ES-I3 (cell line): Measurements from ENCODE around the gene CDK18.

ENCODE experiments used
- H3K36me3 ChIP-seq: 2 replicates; pipeline ENCODE4 v1.6.1; 2013; ENCODE audit warnings: mild to moderate bottlenecking, low read length, control low read depth, moderate library complexity; ENCODE audit not compliant: insufficient read depth
- H3K4me1 ChIP-seq: 2 replicates; pipeline ENCODE4 v1.6.1; 2013; ENCODE audit warnings: mild to moderate bottlenecking, control low read depth, low read length; ENCODE audit not compliant: insufficient read depth
- H3K9ac ChIP-seq: 2 replicates; pipeline ENCODE4 v1.6.1; 2013; ENCODE audit warnings: low read depth, mild to moderate bottlenecking, low read length, moderate library complexity
- H3K9me3 ChIP-seq: 2 replicates; pipeline ENCODE4 v1.6.1; 2013; ENCODE audit warnings: mild to moderate bottlenecking, low read length, moderate library complexity; ENCODE audit not compliant: control insufficient read depth, insufficient read depth

CDK18 gene

DNA sequence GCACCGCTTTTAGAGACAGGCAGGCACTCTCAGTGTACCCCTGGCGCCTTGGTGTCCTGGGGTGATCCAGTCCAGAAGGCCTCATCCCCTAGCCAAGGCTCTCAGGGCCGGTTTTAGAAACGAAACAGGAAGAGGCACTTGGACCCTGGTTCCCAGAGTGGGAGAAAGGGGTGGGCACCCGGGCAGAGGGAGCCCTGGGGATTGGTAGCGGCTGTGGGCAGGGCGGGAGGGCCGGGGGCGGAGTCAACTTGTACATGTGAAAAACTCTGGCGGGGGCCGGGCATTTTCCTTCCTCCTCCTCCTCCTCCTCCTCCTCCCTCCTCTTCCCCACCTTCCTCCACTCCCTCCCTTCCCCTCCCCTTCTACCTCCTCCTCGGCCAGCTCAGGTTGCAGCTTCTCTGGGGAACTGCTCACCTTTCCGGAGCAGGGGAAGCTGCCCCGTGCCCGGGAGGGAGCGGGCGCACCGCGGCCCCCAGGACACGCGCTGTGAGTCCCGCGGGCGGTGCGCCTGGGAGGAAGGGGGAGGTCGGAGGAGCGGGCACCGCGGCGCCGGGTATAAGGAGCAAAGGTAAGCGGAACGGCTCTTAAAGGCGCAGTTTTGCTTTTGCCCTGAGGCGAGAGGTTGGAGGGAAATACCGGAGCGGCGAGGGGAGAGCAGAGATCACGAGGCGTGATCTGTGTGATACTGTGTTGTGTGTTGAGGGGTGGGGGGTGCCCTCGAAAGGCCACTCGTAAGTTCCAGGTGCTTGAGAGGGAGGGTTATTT is at the start of gene CDK18:
CDK18 (plus strand) TSS at position 359 of the 765 bp plus-strand sequence. CDS start 18,499 bp downstream, outside the sequence.
- peaks cover 35% of the 10 kb centered on the region for H3K4me1 ChIP-seq
- H3K9me3 ChIP-seq = no peaks in the 10 kb centered on the region
- peak within 1 kb of the TSS; percentile 74 for H3K9ac ChIP-seq
- no peaks in the 10 kb centered on the region; the same call in 1 of the 2 replicates for H3K36me3 ChIP-seq

DNA sequence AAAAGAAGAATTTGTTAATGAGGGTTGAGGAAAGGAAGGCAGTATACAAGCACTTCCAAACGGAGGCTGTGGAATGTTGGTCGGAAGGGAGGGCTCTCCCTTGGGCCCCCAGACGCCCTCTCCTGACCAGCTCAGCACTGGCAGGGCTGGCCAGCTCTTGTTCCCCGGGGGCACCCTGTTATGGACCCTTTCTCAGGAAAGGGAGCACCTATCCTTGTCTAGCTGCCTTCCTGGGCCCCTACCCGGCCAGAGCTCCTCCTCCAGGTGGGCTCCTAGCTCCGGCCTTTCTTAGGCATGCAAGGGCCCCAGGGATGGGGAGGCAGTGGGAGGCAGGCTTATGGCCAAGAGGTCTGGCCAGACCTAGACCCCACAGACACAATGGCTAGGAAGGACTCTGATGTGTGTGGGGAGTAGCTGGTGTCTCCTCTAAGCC is 49.5 kb upstream of the CDK18 start:
- Histone ChIP-seq H3K36me3 (peaks cover 2% of the 10 kb centered on the region; the same call in 1 of the 2 replicates), H3K4me1 (peaks cover 37% of the 10 kb centered on the region), H3K9ac (peak overlapping the region; percentile 80; the same call in 1 of the 2 replicates), H3K9me3 (no peaks in the 10 kb centered on the region)

DNA sequence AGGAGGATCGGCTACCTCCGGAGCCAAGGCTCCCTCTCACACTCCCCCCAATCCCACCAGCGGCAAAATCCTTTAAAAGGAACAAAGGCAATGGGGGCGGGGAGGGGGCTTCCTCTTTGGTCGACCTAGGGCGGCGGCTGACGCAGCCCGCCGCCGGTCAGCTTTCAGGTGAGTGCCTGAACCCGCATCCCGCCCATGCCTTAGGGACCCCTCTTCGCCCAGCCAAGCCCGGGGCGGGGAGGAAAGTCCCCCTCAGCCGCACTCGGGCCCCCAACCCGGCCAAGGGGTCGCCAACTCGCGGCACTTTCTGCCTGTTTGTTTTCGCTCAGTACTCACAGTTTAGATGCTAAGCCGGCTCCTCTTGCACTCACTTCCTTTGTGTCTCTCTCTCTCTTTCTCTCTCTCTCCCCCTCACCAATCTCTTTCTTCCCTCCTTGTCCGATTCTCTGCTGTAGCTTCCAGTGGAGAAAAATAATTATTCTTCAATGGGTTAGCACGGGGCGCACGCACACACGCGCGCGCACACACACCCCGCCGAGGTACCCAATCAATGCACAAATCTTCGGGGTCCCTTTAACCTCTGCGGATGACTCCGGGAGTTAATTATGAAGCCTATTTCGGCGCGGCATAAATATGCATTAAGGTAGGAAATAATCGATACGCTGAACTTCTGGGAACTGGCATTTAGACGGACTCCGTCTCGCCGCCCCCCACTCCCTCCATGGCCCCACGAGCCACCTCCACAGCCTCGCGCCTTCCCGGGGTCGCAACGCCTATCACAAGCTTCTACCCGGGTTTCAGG is 48.7 kb upstream of the CDK18 start, which contains the start of gene BLACAT1:
BLACAT1 (minus strand) TSS at position 465 of the 802 bp plus-strand sequence.
- Histone ChIP-seq H3K9ac (peak within 1 kb of the TSS; percentile 80), H3K9me3 (no peaks in the 10 kb centered on the region), H3K4me1 (peaks cover 32% of the 10 kb centered on the region), H3K36me3 (peaks cover 2% of the 10 kb centered on the region; the same call in 1 of the 2 replicates)

DNA sequence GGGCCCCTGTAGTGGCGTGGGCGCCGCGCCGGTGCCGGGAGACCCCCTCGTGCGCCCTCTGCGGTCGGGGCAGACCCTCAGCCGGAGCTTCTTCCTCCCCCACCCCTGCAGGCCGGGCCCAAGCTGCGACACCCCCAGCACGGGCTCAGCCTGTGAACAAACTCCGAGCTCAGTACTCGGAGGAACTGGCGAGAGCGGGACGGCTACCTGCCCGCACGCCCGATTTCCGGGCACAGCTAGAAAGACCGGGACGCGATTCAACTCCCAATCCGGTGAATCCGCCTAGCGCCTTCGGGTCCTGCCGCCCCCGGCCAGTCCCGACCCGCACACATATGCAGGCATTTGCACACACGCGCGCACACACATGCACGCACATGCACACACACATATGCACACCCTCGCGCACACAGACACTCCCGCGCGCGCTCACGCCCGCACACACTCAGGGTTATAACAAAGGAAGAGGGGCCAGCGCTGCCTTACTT is 48.0 kb upstream of the CDK18 start:
- Histone ChIP-seq H3K9ac (peak overlapping the region; percentile 80), H3K36me3 (peaks cover 2% of the 10 kb centered on the region; the same call in 1 of the 2 replicates), H3K9me3 (no peaks in the 10 kb centered on the region), H3K4me1 (peaks cover 26% of the 10 kb centered on the region)

- no peaks in the 10 kb centered on the region for H3K9me3 ChIP-seq
- peaks cover 2% of the 10 kb centered on the region; the same call in 1 of the 2 replicates for H3K36me3 ChIP-seq
- H3K9ac ChIP-seq = peak overlapping the region; percentile 80
- peaks cover 21% of the 10 kb centered on the region for H3K4me1 ChIP-seq
Observed at GRCh38 chr1:205456868-205457745, 47.4 kb upstream of the CDK18 start.

- no peak overlapping the region for H3K9ac ChIP-seq
- no peaks in the 10 kb centered on the region for H3K9me3 ChIP-seq
- no peaks in the 10 kb centered on the region for H3K36me3 ChIP-seq
- peaks cover 6% of the 10 kb centered on the region for H3K4me1 ChIP-seq
Observed at GRCh38 chr1:205458777-205459566, 45.5 kb upstream of the CDK18 start.

- H3K4me1 ChIP-seq = no peaks in the 10 kb centered on the region
Observed at GRCh38 chr1:205465392-205465791, 39.1 kb upstream of the CDK18 start.

GRCh38 chr1:205466595-205467220 is 37.8 kb upstream of the CDK18 start:
- Histone ChIP-seq H3K4me1 (no peaks in the 10 kb centered on the region), H3K36me3 (no peaks in the 10 kb centered on the region), H3K9me3 (no peaks in the 10 kb centered on the region), H3K9ac (no peak overlapping the region)

More at GRCh38 chr1:205465392-205465791, 39.1 kb upstream of the CDK18 start:
- Histone ChIP-seq H3K36me3 (no peaks in the 10 kb centered on the region), H3K9me3 (no peaks in the 10 kb centered on the region), H3K9ac (no peak overlapping the region)

GRCh38 chr1:205470131-205470530 is 34.3 kb upstream of the CDK18 start:
- H3K36me3 ChIP-seq = no peaks in the 10 kb centered on the region
- no peak overlapping the region for H3K9ac ChIP-seq
- H3K9me3 ChIP-seq = no peaks in the 10 kb centered on the region
- peaks cover 5% of the 10 kb centered on the region for H3K4me1 ChIP-seq

DNA sequence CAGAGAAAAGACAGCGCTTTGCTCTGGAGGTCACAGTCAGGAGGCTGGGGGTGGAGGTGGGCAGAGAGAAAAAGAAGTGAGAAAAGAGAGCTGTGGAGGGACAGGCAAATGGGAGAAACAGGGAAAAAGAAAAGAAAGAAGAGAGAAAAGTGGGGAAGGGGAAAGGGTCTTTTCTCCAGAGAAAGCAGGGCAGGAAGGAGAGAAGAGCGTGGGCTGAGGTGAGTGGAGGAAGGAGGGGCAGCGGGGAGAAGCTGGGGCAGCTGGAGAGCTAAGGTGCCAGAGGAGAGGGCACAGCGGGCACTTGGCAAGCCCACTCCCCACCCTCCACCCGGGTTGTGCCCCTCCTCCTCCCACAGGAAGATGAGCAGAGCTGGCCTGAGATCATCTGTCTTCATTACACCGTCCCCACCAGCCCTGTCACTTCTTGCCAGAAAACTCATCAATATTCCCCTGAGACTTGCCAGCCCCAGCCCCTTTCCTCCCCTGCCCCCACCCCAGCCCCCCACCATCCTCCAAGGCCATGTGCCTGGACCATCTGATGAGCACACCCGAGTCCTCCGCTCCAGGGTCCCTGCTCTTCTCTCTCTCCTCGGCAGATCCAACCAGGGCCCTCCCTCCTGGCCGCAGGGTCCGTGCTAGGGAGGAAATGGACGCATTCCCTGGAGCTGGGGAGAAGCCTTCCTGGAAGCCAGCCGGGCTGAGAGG is 31.6 kb upstream of the CDK18 start:
- H3K9ac ChIP-seq = peak overlapping the region; percentile 28; the same call in 1 of the 2 replicates

DNA sequence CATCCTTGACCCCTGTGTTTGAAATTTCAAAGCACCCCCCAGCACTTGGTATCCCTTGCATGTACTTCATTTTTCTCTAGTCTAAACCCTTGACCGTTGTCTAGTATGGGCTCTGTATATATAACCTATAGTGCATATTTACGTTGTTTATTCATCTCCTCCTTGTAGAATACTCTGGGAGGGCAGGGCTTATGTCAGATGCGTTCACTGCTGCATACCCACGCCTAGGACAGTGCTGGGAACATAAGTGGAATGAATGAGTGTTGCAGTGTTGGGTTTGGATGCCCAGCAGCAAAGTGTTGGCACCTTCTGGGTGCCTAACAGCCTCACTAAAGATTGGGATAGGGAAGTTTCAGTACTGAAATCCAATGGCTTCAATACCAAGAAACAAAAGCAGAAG is 31.0 kb upstream of the CDK18 start:
- H3K9ac ChIP-seq = no peak overlapping the region
- peaks cover 24% of the 10 kb centered on the region for H3K4me1 ChIP-seq

More for the DNA sequence above, 31.6 kb upstream of the CDK18 start:
- Histone ChIP-seq H3K4me1 (peaks cover 22% of the 10 kb centered on the region), H3K9me3 (peaks cover 8% of the 10 kb centered on the region), H3K36me3 (no peaks in the 10 kb centered on the region)

GRCh38 chr1:205473966-205474365 is 30.5 kb upstream of the CDK18 start:
- H3K4me1 ChIP-seq = peaks cover 24% of the 10 kb centered on the region
- no peaks in the 10 kb centered on the region for H3K36me3 ChIP-seq
- peaks cover 8% of the 10 kb centered on the region for H3K9me3 ChIP-seq
- no peak overlapping the region for H3K9ac ChIP-seq

More for the DNA sequence above, 31.0 kb upstream of the CDK18 start:
- H3K36me3 ChIP-seq = no peaks in the 10 kb centered on the region
- peaks cover 8% of the 10 kb centered on the region for H3K9me3 ChIP-seq
